Measurements from ENCODE around the gene UNC119.

- TF ChIP-seq, protein P1, sequence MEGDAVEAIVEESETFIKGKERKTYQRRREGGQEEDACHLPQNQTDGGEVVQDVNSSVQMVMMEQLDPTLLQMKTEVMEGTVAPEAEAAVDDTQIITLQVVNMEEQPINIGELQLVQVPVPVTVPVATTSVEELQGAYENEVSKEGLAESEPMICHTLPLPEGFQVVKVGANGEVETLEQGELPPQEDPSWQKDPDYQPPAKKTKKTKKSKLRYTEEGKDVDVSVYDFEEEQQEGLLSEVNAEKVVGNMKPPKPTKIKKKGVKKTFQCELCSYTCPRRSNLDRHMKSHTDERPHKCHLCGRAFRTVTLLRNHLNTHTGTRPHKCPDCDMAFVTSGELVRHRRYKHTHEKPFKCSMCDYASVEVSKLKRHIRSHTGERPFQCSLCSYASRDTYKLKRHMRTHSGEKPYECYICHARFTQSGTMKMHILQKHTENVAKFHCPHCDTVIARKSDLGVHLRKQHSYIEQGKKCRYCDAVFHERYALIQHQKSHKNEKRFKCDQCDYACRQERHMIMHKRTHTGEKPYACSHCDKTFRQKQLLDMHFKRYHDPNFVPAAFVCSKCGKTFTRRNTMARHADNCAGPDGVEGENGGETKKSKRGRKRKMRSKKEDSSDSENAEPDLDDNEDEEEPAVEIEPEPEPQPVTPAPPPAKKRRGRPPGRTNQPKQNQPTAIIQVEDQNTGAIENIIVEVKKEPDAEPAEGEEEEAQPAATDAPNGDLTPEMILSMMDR (IDR thresholded peaks at IDR 0.05; ENCODE audit: low read depth, low read length) = no peak
- TF ChIP-seq EZH2phosphoT487 (IDR thresholded peaks at IDR 0.05; ENCODE audit: low read depth) = no peak
These were observed 33.8 kb downstream of the UNC119 start for GRCh38 chr17:28518578-28518977.

All from OCI-LY3 (cell line).